Esophagus mucosa (tissue), 1 donor: ENCODE measurements around the gene DHX58. TPM values are rescaled to one million over a fixed set of nuclear protein-coding genes. Genes with fewer than 3 reads are reported as not detected.

Source experiments
- ATAC-seq: fragments of 200-7000 bp; cut with Tn5 transposase; one replicate; pipeline ENCODE4 v1.9.1; 2020
- total RNA-seq: library from RNA; stranded (reverse); gene quantifications from one replicate; pipeline ENCODE4 v1.2.4, GENCODE V29; 2023
- donor health status: DM: yes; HTN: yes; CAD: no.

The DHX58 gene
- total RNA-seq, 1 donor from 2014 or later: 6.3 TPM

- no peak for ATAC-seq
These were observed 3.4 kb downstream of the DHX58 start for GRCh38 chr17:42109086-42109485.

- peak; percentile 89 for ATAC-seq
These were observed 4.6 kb downstream of the DHX58 start for GRCh38 chr17:42107597-42108576.

DNA sequence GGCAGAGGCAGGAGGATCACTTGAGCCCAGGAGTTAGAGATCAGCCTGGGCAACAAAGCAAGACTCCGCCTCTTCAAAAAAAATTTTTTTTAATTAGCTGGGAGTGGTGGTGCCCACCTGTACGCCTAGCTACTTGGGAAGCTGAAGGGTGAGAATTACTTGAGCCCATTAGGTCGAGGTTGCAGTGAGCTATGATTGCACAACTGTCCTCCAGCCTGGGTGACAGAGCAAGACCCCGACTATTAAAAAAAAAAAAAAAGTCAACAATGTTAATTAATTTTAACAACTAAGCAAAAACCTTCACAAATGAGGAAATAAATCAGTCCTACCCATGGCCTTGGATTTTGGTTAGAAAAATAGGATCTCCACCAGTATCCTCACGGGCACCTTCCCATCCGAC lies 5.4 kb downstream of the DHX58 start:
- no peak for ATAC-seq

DNA sequence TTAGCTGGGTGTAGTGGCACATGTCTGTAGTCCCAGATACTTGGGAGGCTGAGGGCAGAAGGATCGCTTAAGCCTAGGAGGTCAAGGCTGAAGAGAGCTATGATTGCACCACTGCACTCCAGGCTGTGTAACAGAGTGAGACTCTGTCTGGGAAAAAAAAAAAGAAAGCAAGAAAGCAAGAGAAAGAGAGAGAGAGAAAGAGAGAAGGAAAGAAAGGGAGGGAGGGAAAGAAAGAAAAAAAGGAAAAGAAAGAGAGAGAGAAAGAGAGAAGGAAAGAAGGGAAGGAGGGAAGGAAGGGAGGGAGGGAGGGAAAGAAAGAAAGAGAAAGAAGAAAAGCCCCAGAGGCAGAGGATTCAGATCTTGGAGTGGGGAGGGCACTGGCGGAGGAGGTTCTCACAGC lies 6.5 kb downstream of the DHX58 start:
- no peak for ATAC-seq

- no peak for ATAC-seq
These were observed 8.2 kb downstream of the DHX58 start for GRCh38 chr17:42104264-42104663.

DNA sequence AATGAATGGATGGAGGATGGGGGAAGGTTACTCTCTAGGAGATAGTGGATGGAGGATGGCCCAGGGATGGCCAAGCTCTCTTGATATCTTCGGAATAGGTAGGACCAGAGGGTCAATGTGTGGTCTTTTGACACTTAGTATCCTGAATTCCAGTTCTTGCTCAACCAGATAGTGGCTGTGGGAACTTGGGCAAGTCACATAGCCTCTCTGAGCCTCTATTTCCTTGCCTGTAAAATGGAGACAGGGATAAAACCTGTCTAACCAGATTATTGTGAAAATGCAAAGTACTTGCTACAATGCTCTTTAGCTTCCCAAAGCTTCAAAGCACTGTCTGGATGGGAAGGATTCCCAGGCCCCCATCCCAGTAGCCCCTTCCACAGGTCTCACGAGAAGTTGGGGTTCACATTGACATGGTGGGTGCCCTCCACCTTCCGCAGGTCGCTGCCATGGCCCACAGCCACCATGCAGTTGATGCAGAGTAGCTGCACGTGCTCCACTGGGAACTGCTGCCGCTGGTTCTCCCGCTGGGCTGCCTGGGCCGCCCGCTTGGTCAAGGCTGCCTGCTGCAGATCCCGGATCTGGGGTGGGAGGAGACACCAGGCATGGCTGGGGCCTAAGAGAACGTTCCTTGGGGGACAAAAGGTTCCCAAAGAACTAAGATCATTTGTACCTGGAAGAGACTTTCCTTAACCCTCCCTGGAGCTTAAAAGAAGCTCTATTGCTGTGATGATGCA lies 9.1 kb downstream of the DHX58 start:
- ATAC-seq: no peak

GRCh38 chr17:42101513-42102292 lies 10.8 kb downstream of the DHX58 start:
- ATAC-seq: peak; percentile 58

GRCh38 chr17:42098730-42099399 lies 13.6 kb downstream of the DHX58 start:
- no peak for ATAC-seq

GRCh38 chr17:42097691-42098631 lies 14.6 kb downstream of the DHX58 start, which contains the start of gene ZNF385C:
ZNF385C (minus strand) TSS chr17:42098473; CDS start chr17:42063056, 35,417 bp downstream.
- ATAC-seq: peak; percentile 25

- ATAC-seq: no peak
These were observed 16.0 kb downstream of the DHX58 start for GRCh38 chr17:42096360-42097111.

DNA sequence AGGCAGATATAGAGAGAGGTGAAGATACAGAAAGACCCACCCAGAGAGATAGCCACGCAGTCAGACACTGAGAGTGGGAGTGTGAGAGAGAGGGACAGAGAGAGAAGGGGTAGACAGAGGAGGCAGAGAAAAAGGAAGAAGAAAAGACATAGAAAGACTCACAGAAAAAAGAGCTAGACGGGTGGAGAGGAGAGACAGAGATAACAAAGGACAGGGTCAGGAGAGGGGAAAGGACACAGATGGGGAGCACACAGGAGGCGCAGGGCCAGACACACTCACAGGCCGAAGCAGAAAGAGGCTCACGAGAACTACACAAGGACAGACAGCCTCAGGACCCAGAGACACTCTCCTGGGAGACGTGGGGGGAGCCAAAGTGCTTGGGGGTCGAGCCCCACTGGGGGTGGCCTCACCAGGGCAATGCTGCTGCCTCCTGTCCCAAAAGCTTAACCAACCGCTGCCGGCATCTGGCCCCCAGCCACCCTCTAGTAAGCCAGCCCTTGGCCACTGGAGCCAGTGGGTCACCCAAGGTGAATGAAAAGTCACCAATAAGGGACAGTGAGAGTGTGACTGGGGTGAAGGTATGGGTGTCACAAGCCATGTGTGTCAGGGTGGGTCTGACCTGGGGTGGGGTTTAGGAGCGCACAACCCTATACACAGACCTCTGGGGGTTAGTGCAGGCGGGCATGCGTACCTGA lies 18.0 kb downstream of the DHX58 start:
- ATAC-seq: no peak

GRCh38 chr17:42092939-42093338 lies 19.6 kb downstream of the DHX58 start:
- ATAC-seq: no peak

- no peak for ATAC-seq
These were observed 21.3 kb downstream of the DHX58 start for GRCh38 chr17:42090964-42091790.

DNA sequence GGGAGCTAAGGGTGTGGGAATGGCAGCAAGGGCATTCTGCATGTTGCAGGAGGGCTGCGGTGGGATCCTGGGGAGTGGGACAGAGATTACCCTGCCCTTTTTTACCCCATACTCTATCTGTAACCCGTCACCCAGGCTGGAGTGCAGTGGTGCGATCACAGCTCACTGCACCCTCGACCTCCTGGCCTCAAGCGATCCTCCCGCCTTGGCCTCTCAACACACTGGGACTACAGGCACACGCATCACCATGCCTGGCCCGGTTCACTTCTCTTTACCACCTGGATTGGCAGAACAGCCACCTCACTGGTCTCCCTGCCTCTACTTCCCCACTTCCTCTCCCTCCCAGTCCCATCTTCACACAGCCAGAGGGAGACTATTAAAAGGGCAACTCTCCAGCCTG lies 23.8 kb downstream of the DHX58 start:
- no peak for ATAC-seq

GRCh38 chr17:42087736-42088705 lies 24.5 kb downstream of the DHX58 start:
- ATAC-seq: no peak

DNA sequence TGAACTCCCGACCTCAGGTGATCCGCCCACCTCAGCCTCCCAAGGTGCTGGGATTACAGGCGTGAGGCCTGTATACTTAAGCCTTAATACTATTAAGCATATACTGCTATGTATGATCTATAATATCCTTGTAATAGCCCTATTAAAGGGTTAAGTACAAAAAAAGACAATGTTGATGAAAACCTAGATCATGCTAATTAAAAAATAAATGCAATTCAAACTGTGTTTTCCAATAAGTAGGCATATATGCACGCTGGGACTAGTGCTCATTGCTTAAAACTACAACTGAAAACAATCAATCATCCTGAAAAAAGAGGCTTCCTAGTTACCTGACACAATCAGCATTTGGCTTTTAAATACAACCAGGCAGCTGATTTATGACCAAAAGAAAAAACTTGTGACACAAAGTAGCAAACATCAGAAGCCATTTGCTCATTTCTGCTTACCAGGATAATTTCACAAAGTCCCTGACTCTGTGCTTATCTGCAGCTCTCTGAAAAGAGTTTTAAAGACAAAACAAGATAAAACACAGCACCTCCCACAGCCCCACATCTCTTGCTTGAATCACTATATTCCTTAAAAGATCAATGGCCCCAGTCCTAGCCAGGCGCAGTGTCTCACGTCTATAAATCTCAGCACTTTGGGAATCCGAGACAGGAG lies 25.3 kb downstream of the DHX58 start:
- ATAC-seq: no peak
